Stimulated activated naive CD4-positive, alpha-beta T cell treated with Interleukin-2 at 50 U/mL for 16 hours (primary cell): ENCODE data around the gene CPVL.

Source experiments
- DNase-seq: peaks from one replicate; lab custom pipeline; 2025; lab: John Stamatoyannopoulos, UW

CPVL gene

GRCh38 chr7:29146057-29146706 is at the start of gene CPVL:
CPVL (minus strand) TSS chr7:29146537; CDS start chr7:29121061, 25,476 bp downstream.
- DNase-seq: no peak

- DNase-seq: peak; percentile 40
These were observed 48.5 kb upstream of the CPVL start, which contains the start of gene CHN2 for GRCh38 chr7:29194594-29195427. CHN2 (plus strand) TSS chr7:29194775.

GRCh38 chr7:29194206-29194593 is 47.9 kb upstream of the CPVL start:
- no peak for DNase-seq

GRCh38 chr7:29193316-29194205 is 47.2 kb upstream of the CPVL start:
- DNase-seq: no peak

GRCh38 chr7:29192811-29193210 is 46.5 kb upstream of the CPVL start:
- no peak for DNase-seq

GRCh38 chr7:29192323-29192722 is 46.0 kb upstream of the CPVL start:
- DNase-seq: no peak

GRCh38 chr7:29190349-29191045 is 44.2 kb upstream of the CPVL start:
- no peak for DNase-seq

GRCh38 chr7:29189743-29190201 is 43.4 kb upstream of the CPVL start:
- DNase-seq: peak; percentile 5

- DNase-seq: no peak
These were observed 39.3 kb upstream of the CPVL start for GRCh38 chr7:29185613-29186012.

- no peak for DNase-seq
These were observed 38.3 kb upstream of the CPVL start for GRCh38 chr7:29184599-29184998.

- DNase-seq: no peak
These were observed 32.8 kb upstream of the CPVL start for GRCh38 chr7:29179115-29179514.

GRCh38 chr7:29177963-29178600 is 31.7 kb upstream of the CPVL start:
- DNase-seq: no peak

GRCh38 chr7:29173458-29173857 is 27.1 kb upstream of the CPVL start:
- DNase-seq: no peak

- DNase-seq: no peak
These were observed 24.4 kb upstream of the CPVL start for GRCh38 chr7:29170781-29171180.

GRCh38 chr7:29167721-29168120 is 21.4 kb upstream of the CPVL start:
- DNase-seq: no peak

GRCh38 chr7:29163854-29164253 is 17.5 kb upstream of the CPVL start:
- DNase-seq: no peak

- DNase-seq: no peak
These were observed 16.2 kb upstream of the CPVL start for GRCh38 chr7:29162577-29162976.

GRCh38 chr7:29161231-29161630 is 14.9 kb upstream of the CPVL start:
- DNase-seq: no peak

GRCh38 chr7:29160080-29160479 is 13.7 kb upstream of the CPVL start:
- no peak for DNase-seq

GRCh38 chr7:29158795-29159423 is 12.6 kb upstream of the CPVL start:
- no peak for DNase-seq
